ENCODE data around the gene MSS51. TPM values are rescaled to one million over a fixed set of nuclear protein-coding genes. Genes with fewer than 3 reads are reported as not detected.

MSS51 gene
- total and polyA plus RNA-seq, 9 donors: 1.1 to 3.5 (median 2.1) TPM

DNA sequence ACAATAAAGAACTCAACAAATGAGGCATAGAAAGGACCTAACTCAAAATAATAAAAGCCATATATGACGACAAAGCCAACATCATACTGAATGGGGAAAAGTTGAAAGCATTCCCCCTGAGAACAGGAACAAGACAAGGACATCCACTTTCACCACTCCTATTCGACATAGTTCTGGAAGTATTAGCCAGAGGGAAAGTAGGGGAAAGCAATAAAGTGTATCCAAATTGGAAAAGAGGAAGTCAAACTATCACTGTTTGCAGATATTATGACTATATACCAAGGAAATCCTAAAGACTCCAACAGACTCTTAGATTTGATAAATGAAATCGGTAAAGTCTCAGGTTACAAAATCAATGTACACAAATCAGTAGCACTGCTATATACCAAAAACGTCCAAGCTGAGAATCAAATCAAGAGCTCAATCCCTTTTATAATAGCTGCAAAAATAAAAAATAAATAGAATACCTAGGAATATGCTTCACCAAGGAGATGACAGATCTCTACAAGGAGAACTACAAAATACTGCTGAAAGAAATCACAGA lies 24.3 kb downstream of the MSS51 start:
- Histone ChIP-seq H3K27me3 (no peaks in the 10 kb centered on the region), H3K4me1 (ENCODE audit: insufficient read depth) (peaks cover 7% of the 10 kb centered on the region), H3K4me3 (no peak overlapping the region), H3K9me3 (no peaks in the 10 kb centered on the region), H3K36me3 (no peaks in the 10 kb centered on the region), H3K27ac (no peak overlapping the region)
- WGBS, 3 donors: 79% methylated on average over 4 of the region's 4 CpGs
- intact Hi-C loops (cut with DNase I): no loop called here
- DNase-seq: no peak
- TF ChIP-seq EP300 (IDR thresholded peaks at IDR 0.05) (no peak), CTCF (IDR thresholded peaks at IDR 0.05) (no peak), POLR2A (IDR thresholded peaks at IDR 0.05) (no peak)

DNA sequence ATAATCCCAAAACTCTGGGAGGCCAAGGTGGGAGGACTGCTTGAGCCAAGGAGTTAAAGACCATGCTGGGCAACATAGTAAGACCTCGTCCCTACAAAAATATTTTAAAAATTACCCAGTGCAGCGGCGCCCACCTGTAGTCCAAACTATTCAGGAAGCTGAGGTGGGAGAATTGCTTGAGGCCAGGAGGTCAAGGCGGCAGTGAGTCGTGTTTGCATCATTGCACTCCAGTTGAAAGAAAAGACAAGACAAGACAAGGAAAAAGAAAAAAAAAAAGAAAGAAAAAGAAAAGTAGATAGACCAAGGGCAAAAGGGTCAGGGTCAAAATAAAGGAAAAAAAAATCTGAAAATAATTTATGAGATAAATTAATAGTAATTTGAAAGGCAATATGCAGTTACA lies 25.3 kb downstream of the MSS51 start:
- Histone ChIP-seq H3K36me3 (no peaks in the 10 kb centered on the region), H3K27ac (no peak overlapping the region), H3K4me1 (ENCODE audit: insufficient read depth) (peaks cover 9% of the 10 kb centered on the region), H3K9me3 (no peaks in the 10 kb centered on the region), H3K4me3 (no peak overlapping the region), H3K27me3 (no peaks in the 10 kb centered on the region)
- WGBS, 3 donors: 66 to 77% (median 69%) methylated on average over 5 of the region's 5 CpGs
- intact Hi-C loops (cut with DNase I): no loop called here
- TF ChIP-seq EP300 (IDR thresholded peaks at IDR 0.05): no peak
- no peak for TF ChIP-seq POLR2A (IDR thresholded peaks at IDR 0.05)
- TF ChIP-seq CTCF (IDR thresholded peaks at IDR 0.05): no peak
- no peak for DNase-seq

DNA sequence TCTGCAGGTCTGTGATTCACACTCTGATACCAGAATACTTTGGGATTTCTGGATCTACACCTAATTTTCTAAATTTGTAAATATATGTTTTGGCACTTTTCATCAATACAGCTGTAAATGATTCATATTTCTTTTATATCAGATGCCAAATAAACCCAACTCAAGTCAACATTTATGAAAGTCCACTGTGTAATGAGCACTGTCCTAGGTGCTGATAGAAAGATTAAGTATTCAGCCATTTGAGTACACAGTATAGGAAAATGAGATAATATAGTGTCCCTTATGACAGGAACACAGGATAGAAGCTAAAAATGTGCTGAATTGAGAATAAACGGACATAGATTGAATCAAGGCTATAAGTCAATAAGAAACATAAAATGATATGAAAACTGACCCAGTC lies 25.9 kb downstream of the MSS51 start:
- peaks cover 11% of the 10 kb centered on the region for H3K4me1 ChIP-seq (ENCODE audit: insufficient read depth)
- TF ChIP-seq POLR2A (IDR thresholded peaks at IDR 0.05) (no peak), CTCF (IDR thresholded peaks at IDR 0.05) (no peak), EP300 (IDR thresholded peaks at IDR 0.05) (no peak)
- H3K27me3 ChIP-seq: no peaks in the 10 kb centered on the region
- 81 to 88% (median 86%) methylated on average over 1 of the region's 1 CpG for WGBS, 3 donors
- H3K36me3 ChIP-seq: no peaks in the 10 kb centered on the region
- no peak overlapping the region for H3K4me3 ChIP-seq
- intact Hi-C loops (cut with DNase I): no loop called here
- no peaks in the 10 kb centered on the region for H3K9me3 ChIP-seq
- DNase-seq: no peak
- H3K27ac ChIP-seq: no peak overlapping the region

DNA sequence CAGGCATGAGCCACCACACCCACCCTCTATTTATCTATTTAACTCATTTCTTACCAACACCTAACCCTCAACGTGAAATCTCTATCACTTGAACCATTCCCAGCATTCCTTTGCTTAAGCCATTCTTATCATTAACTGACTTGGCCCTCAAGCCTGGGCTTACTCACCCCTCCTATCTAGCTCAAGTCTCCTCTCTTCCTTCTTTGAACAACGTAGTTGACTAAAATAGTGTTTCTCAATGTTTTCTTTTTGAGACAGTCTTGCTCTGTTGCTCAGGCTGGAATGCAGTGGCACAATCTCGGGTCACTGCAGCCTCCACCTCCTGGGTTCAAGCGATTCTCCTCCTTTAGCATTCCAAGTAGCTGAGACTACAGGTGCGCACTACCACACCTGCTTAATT lies 26.5 kb downstream of the MSS51 start:
- intact Hi-C loops (cut with DNase I): no loop called here

More for the DNA sequence above, 26.5 kb downstream of the MSS51 start:
- Histone ChIP-seq H3K9me3 (no peaks in the 10 kb centered on the region), H3K27ac (no peak overlapping the region), H3K27me3 (no peaks in the 10 kb centered on the region), H3K4me3 (no peak overlapping the region), H3K36me3 (no peaks in the 10 kb centered on the region), H3K4me1 (ENCODE audit: insufficient read depth) (peaks cover 10% of the 10 kb centered on the region)
- TF ChIP-seq EP300 (IDR thresholded peaks at IDR 0.05) (no peak), CTCF (IDR thresholded peaks at IDR 0.05) (no peak), POLR2A (IDR thresholded peaks at IDR 0.05) (no peak)
- WGBS, 3 donors: 73 to 81% (median 79%) methylated on average over 5 of the region's 5 CpGs
- DNase-seq: no peak

Data from ovary (tissue), 9 donors.